Upper lobe of left lung (tissue), 4 donors: ENCODE measurements around the gene TAS2R7.

Source experiments
- POLR2A ChIP-seq, 4 donors: fragments of 450-650 bp; IDR thresholded peaks; one replicate each; pipeline ENCODE4 v1.5.1; 2016 to 2017; ENCODE audit warnings: antibody characterized with exemption in 4 of 4, mild to moderate bottlenecking in 2 of 4
- TF ChIP-seq, protein P1 (sequence below), 6 experiments: fragments of 450-650 bp in 4 of 6; fragments of 200-600 bp in 2 of 6; sonication (generic) in 2 of 6; IDR thresholded peaks; one replicate each; pipeline ENCODE4 v1.5.1; 2016 to 2019; ENCODE audit warnings: antibody characterized with exemption in 6 of 6

DNA sequence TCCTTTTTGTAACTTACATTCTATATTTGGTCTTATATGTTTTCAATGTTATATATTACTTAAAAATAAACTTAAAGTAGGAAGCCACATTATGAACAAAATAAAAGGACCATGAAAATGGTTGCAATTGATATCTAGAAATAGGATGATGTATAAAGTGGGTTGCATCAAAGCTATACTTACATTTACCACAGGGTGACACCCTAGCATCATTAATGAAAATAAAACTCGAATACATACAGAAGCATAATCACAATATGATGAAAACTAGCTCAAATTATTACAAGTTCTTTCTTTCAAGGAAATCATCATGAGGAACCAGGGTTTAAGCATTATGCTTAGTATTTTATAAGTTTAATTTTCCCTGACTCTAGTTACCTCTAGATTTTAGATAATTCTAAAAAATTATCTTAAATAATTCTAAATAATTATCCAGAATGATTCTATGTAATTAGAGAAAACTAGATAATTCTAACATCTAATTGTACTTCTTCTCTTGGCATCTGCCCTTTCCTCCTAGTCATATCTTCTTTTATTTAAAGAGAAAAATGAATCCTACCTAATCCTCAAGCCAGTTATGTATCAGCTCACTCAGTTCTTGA is 31.2 kb downstream of the TAS2R7 start:
- no peak for TF ChIP-seq POLR2A (IDR thresholded peaks at IDR 0.05)
- TF ChIP-seq, protein P1, sequence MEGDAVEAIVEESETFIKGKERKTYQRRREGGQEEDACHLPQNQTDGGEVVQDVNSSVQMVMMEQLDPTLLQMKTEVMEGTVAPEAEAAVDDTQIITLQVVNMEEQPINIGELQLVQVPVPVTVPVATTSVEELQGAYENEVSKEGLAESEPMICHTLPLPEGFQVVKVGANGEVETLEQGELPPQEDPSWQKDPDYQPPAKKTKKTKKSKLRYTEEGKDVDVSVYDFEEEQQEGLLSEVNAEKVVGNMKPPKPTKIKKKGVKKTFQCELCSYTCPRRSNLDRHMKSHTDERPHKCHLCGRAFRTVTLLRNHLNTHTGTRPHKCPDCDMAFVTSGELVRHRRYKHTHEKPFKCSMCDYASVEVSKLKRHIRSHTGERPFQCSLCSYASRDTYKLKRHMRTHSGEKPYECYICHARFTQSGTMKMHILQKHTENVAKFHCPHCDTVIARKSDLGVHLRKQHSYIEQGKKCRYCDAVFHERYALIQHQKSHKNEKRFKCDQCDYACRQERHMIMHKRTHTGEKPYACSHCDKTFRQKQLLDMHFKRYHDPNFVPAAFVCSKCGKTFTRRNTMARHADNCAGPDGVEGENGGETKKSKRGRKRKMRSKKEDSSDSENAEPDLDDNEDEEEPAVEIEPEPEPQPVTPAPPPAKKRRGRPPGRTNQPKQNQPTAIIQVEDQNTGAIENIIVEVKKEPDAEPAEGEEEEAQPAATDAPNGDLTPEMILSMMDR (IDR thresholded peaks at IDR 0.05) = peak; percentile 28 to 81 (median 62)
